Fibroblast of lung (primary cell): ENCODE data around the gene ANKS1B.

Source experiments
- EZH2 ChIP-seq: IDR thresholded peaks from 2 replicates; pipeline ENCODE4 v1.5.1; 2012; ENCODE audit warnings: low read length, control low read depth, mild to moderate bottlenecking; ENCODE audit errors: missing control alignments
- TF ChIP-seq, protein P1 (sequence below), 2 donors: IDR thresholded peaks in 1 of 2; conservative IDR thresholded peaks in 1 of 2; 1 replicate in 1 of 2; 2 replicates in 1 of 2; pipeline ENCODE4 v1.5.1; 2011 to 2012; ENCODE audit warnings: low read length in 2 of 2, control low read depth in 1 of 2, inconsistent platforms in 1 of 2, low read depth in 1 of 2, mild to moderate bottlenecking in 1 of 2

DNA sequence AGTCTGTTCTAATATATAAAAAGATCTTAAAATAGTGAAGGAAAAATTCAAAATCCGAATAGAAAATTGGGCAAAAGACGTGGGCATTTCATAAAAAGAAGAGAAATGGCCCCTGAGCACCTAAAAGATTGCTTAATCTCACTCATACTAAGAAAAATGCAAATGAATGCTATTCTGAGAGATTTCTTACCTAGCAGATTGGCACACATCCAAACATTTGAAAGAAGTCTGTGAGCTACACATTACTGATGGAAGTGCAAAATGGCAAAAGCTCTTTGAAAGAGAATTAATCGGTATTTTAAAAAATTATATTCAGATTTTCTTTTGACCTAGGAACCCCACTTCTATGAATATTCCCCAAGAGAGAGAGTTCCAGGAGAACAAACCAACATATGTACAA lies 617.6 kb downstream of the ANKS1B start:
- TF ChIP-seq, protein P1, sequence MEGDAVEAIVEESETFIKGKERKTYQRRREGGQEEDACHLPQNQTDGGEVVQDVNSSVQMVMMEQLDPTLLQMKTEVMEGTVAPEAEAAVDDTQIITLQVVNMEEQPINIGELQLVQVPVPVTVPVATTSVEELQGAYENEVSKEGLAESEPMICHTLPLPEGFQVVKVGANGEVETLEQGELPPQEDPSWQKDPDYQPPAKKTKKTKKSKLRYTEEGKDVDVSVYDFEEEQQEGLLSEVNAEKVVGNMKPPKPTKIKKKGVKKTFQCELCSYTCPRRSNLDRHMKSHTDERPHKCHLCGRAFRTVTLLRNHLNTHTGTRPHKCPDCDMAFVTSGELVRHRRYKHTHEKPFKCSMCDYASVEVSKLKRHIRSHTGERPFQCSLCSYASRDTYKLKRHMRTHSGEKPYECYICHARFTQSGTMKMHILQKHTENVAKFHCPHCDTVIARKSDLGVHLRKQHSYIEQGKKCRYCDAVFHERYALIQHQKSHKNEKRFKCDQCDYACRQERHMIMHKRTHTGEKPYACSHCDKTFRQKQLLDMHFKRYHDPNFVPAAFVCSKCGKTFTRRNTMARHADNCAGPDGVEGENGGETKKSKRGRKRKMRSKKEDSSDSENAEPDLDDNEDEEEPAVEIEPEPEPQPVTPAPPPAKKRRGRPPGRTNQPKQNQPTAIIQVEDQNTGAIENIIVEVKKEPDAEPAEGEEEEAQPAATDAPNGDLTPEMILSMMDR (conservative IDR thresholded peaks at IDR 0.05 in 1 of 2, IDR thresholded peaks at IDR 0.05 in 1 of 2; ENCODE audit: low read depth in 1 of 2, low read length in 2 of 2), result no peak
- TF ChIP-seq EZH2, result no peak
